CD14-positive monocyte (primary cell): ENCODE data around the gene ANKRD22. TPM values are rescaled to one million over a fixed set of nuclear protein-coding genes. Genes with fewer than 3 reads are reported as not detected.

ENCODE experiments used
- DNase-seq, 3 donors: peaks; one replicate each; pipeline ENCODE4 v3.0.0-alpha.2; 2011 to 2022
- H2AFZ ChIP-seq: 2 replicates; pipeline ENCODE4 v1.6.0; 2012; ENCODE audit warnings: mild to moderate bottlenecking, low read depth, low read length, inconsistent platforms; ENCODE audit not compliant: insufficient read depth, poor library complexity, severe bottlenecking
- H3K27ac ChIP-seq, 2 donors: 1 replicate in 1 of 2; 2 replicates in 1 of 2; pipeline ENCODE4 v1.5.1; 2012 to 2013; ENCODE audit warnings: low read length in 2 of 2, control low read depth in 1 of 2, inconsistent platforms in 1 of 2, low read depth in 1 of 2, mild to moderate bottlenecking in 1 of 2
- H3K27me3 ChIP-seq, 2 donors: one replicate each; pipeline versions ENCODE4 v1.6.0 to v1.6.1; 2011 to 2013; ENCODE audit warnings: low read length in 2 of 2; ENCODE audit not compliant: control insufficient read depth in 2 of 2, insufficient read depth in 2 of 2
- H3K36me3 ChIP-seq, 2 donors: replicated peaks in 1 of 2; 1 replicate in 1 of 2; 2 replicates in 1 of 2; pipeline versions ENCODE4 v1.5.1 to v1.6.1; 2012 to 2013; ENCODE audit warnings: low read length in 2 of 2, control low read depth in 1 of 2, inconsistent platforms in 1 of 2, mild to moderate bottlenecking in 1 of 2; ENCODE audit not compliant: insufficient read depth in 2 of 2, control insufficient read depth in 1 of 2
- H3K4me1 ChIP-seq, 2 donors: 1 replicate in 1 of 2; 2 replicates in 1 of 2; pipeline versions ENCODE4 v1.5.1 to v1.6.1; 2012 to 2013; ENCODE audit warnings: low read length in 2 of 2, control low read depth in 1 of 2, inconsistent platforms in 1 of 2, mild to moderate bottlenecking in 1 of 2, moderate library complexity in 1 of 2; ENCODE audit not compliant: insufficient read depth in 2 of 2, control insufficient read depth in 1 of 2
- H3K4me2 ChIP-seq: replicated peaks from 2 replicates; pipeline ENCODE3; 2012; ENCODE audit warnings: low read length, moderate library complexity, mild to moderate bottlenecking; ENCODE audit not compliant: poor library complexity, severe bottlenecking; ENCODE audit errors: extremely low read depth
- H3K4me3 ChIP-seq, 3 experiments: fragments of 200-600 bp in 1 of 3; sonication (generic) in 1 of 3; replicated peaks in 1 of 3; 1 replicate in 2 of 3; 2 replicates in 1 of 3; pipeline ENCODE4 v1.5.1; 2011 to 2013; ENCODE audit warnings: low read length in 3 of 3, mild to moderate bottlenecking in 3 of 3, control low read depth in 2 of 3, low read depth in 2 of 3, inconsistent platforms in 1 of 3, moderate library complexity in 1 of 3
- H3K79me2 ChIP-seq: 2 replicates; pipeline ENCODE4 v1.6.0; 2012; ENCODE audit warnings: mild to moderate bottlenecking, control low read depth, inconsistent platforms, low read length, moderate library complexity; ENCODE audit not compliant: insufficient read depth
- H3K9ac ChIP-seq: 2 replicates; pipeline ENCODE4 v1.6.0; 2017; ENCODE audit warnings: low read length, mild to moderate bottlenecking; ENCODE audit not compliant: insufficient read depth, poor library complexity, severe bottlenecking
- H3K9me3 ChIP-seq, 2 donors: replicated peaks in 1 of 2; 1 replicate in 1 of 2; 2 replicates in 1 of 2; pipeline versions ENCODE4 v1.5.1 to v1.6.1; 2012 to 2013; ENCODE audit warnings: low read length in 2 of 2, control low read depth in 1 of 2; ENCODE audit not compliant: control insufficient read depth in 1 of 2, insufficient read depth in 1 of 2
- H4K20me1 ChIP-seq: 2 replicates; pipeline ENCODE4 v1.6.0; 2012; ENCODE audit warnings: mild to moderate bottlenecking, low read length, control low read depth, moderate library complexity; ENCODE audit not compliant: insufficient read depth
- H3K27ac Mint-ChIP-seq, 7 donors: one replicate each; pipeline ENCODE4 v1.8.0; 2020; ENCODE audit warnings: mild to moderate bottlenecking in 7 of 7, mixed read lengths in 7 of 7, moderate library complexity in 6 of 7, inconsistent platforms in 2 of 7
- H3K27me3 Mint-ChIP-seq, 3 donors: one replicate each; pipeline ENCODE4 v1.8.0; 2021 to 2022; ENCODE audit warnings: low read depth in 3 of 3, mild to moderate bottlenecking in 3 of 3, mixed read lengths in 3 of 3, moderate library complexity in 3 of 3, inconsistent platforms in 1 of 3
- H3K36me3 Mint-ChIP-seq, 2 donors: one replicate each; pipeline ENCODE4 v1.8.0; 2020; ENCODE audit warnings: mixed read lengths in 2 of 2, inconsistent platforms in 1 of 2, mild to moderate bottlenecking in 1 of 2
- H3K4me1 Mint-ChIP-seq: one replicate; pipeline ENCODE4 v1.8.0; 2020; ENCODE audit warnings: mild to moderate bottlenecking, mixed read lengths
- H3K4me3 Mint-ChIP-seq, 2 donors: one replicate each; pipeline ENCODE4 v1.8.0; 2020; ENCODE audit warnings: mild to moderate bottlenecking in 2 of 2, mixed read lengths in 2 of 2, moderate library complexity in 1 of 2
- H3K9me3 Mint-ChIP-seq, 7 donors: one replicate each; pipeline ENCODE4 v1.8.0; 2020 to 2022; ENCODE audit warnings: mixed read lengths in 7 of 7, mild to moderate bottlenecking in 6 of 7, moderate library complexity in 6 of 7, inconsistent platforms in 2 of 7
- CTCF ChIP-seq: fragments of 200-600 bp; IDR thresholded peaks from one replicate; pipeline ENCODE4 v1.8.0; 2022; ENCODE audit warnings: antibody characterized with exemption, mild to moderate bottlenecking
- WGBS: methylation state at CpG from one replicate; pipeline ENCODE4 v1.1.5; 2013; ENCODE audit warnings: missing lambda C conversion rate; ENCODE audit not compliant: insufficient coverage; 5-methylcytosine and 5-hydroxymethylcytosine counted together
- intact Hi-C, 2 donors: fragments of 100-400 bp; cut with micrococcal nuclease; formaldehyde crosslinking; loops; one replicate each; pipeline versions ENCODE4 v1.15.0 to v1.15.1; 2023
- polyA plus RNA-seq, 3 donors: library from polyadenylated mRNA; depleted of rRNA in 1 of 3; unstranded in 2 of 3; stranded (reverse) in 1 of 3; fragments of 300-500 nt in 2 of 3; fragments of >200 nt in 1 of 3; fragmentation: Illumina TruSeq in 2 of 3; gene quantifications; 1 replicate in 2 of 3; 2 replicates in 1 of 3; pipeline ENCODE4 v1.2.3, GENCODE V29; 2012 to 2021

ANKRD22 gene
- polyA plus RNA-seq, 3 donors = 2.7 to 3.5 (median 3.2) TPM

- H4K20me1 ChIP-seq = no peaks in the 10 kb centered on the region
- no peak overlapping the region for H3K27ac Mint-ChIP-seq
- H3K9ac ChIP-seq = no peak overlapping the region
- peaks cover 0 to 1% (median 0%) of the 10 kb centered on the region in 7 donors for H3K9me3 Mint-ChIP-seq
- peaks cover 0 to 10% of the 10 kb centered on the region in 2 donors for H3K36me3 Mint-ChIP-seq
- H3K79me2 ChIP-seq = no peaks in the 10 kb centered on the region
- no peak overlapping the region for H3K4me3 ChIP-seq
- no peak overlapping the region for H3K4me2 ChIP-seq
- no peak overlapping the region for H3K4me3 Mint-ChIP-seq
- no peaks in the 10 kb centered on the region for H3K9me3 ChIP-seq
- WGBS = 100% methylated on average over 1 of the region's 2 CpGs
- peaks cover 0 to 3% of the 10 kb centered on the region in 2 donors for H3K4me1 ChIP-seq
- no peak overlapping the region for H3K27ac ChIP-seq
- intact Hi-C loops = no loop called here
- no peaks in the 10 kb centered on the region for H3K27me3 ChIP-seq
- H3K36me3 ChIP-seq = peaks cover 0 to 11% of the 10 kb centered on the region in 2 donors
- peaks cover 7% of the 10 kb centered on the region for H3K4me1 Mint-ChIP-seq
- no peak for TF ChIP-seq CTCF
- peaks cover 0 to 6% (median 5%) of the 10 kb centered on the region in 3 donors for H3K27me3 Mint-ChIP-seq
- H2AFZ ChIP-seq = no peak overlapping the region
- DNase-seq = no peak
Measured at GRCh38 chr10:88781206-88781605, 70.4 kb downstream of the ANKRD22 start.

Other genes with a start within 250 kb of the ANKRD22 start
- not detected for gene LIPF, start 187.4 kb downstream of the ANKRD22 start, polyA plus RNA-seq
- not detected for gene LIPK, start 145.6 kb downstream of the ANKRD22 start, polyA plus RNA-seq
- gene LIPN, start 91.8 kb downstream of the ANKRD22 start, polyA plus RNA-seq = 10 to 100 TPM in 2 of 3 donors, 1 to 10 TPM in 1; 8.9 to 12.9 (median 10.1) TPM
- gene LIPM, start 49.1 kb downstream of the ANKRD22 start, polyA plus RNA-seq = not detected
- 1 to 10 TPM in 1 of 3 donors, under 1 TPM in 2; 0.07 to 1.5 (median 0.10) TPM for gene STAMBPL1, start 28.4 kb upstream of the ANKRD22 start, polyA plus RNA-seq
- 10 to 100 TPM in 1 of 3 donors, 1 to 10 TPM in 2; 4.4 to 12.3 (median 6.8) TPM for gene ACTA2, start 100.9 kb upstream of the ANKRD22 start, polyA plus RNA-seq
- gene FAS, start 139.0 kb upstream of the ANKRD22 start, polyA plus RNA-seq = 10 to 100 TPM; 27.3 to 28.9 (median 27.9) TPM